Keratinocyte (primary cell): ENCODE results near the gene RGS8.

Source experiments
- CTCF ChIP-seq, 3 experiments: IDR thresholded peaks in 1 of 3; conservative IDR thresholded peaks in 1 of 3; optimal IDR thresholded peaks in 1 of 3; 2 replicates in 2 of 3; 3 replicates in 1 of 3; pipeline versions ENCODE3 to v1.5.1; 2011; ENCODE audit warnings: low read length in 3 of 3, mild to moderate bottlenecking in 3 of 3, moderate library complexity in 2 of 3, control low read depth in 1 of 3, inconsistent platforms in 1 of 3; ENCODE audit not compliant: insufficient read depth in 2 of 3; ENCODE audit errors: extremely low read depth in 1 of 3
- EZH2 ChIP-seq: IDR thresholded peaks from one replicate; pipeline ENCODE4 v1.6.1; 2012; ENCODE audit warnings: inconsistent platforms, mild to moderate bottlenecking, low read length, moderate library complexity

GRCh38 chr1:182664296-182664695 is 20.1 kb downstream of the RGS8 start:
- TF ChIP-seq CTCF (optimal IDR thresholded peaks at IDR 0.05 in 1 of 3, IDR thresholded peaks at IDR 0.05 in 1 of 3, conservative IDR thresholded peaks at IDR 0.05 in 1 of 3; ENCODE audit: extremely low read depth in 1 of 3, insufficient read depth in 2 of 3, low read length in 3 of 3) = no peak
- no peak for TF ChIP-seq EZH2
